Right atrium auricular region (tissue), 2 donors: ENCODE measurements around the gene ACTR8. TPM values are rescaled to one million over a fixed set of nuclear protein-coding genes. Genes with fewer than 3 reads are reported as not detected.

Source experiments
- DNase-seq: peaks from one replicate; pipeline ENCODE4 v3.0.0-alpha.2; 2019; ENCODE audit warnings: low spot score
- H3K27ac ChIP-seq, 2 donors: fragments of 200-600 bp; sonication (generic); 1 replicate in 1 of 2; 2 replicates in 1 of 2; pipeline ENCODE4 v1.5.1; 2016 to 2019
- H3K27me3 ChIP-seq, 2 donors: fragments of 200-600 bp; sonication (generic); one replicate each; pipeline versions ENCODE4 v1.5.1 to v1.6.0; 2017 to 2019
- H3K36me3 ChIP-seq: fragments of 200-600 bp; sonication (generic); one replicate; pipeline ENCODE4 v1.5.1; 2016
- H3K4me1 ChIP-seq, 2 donors: fragments of 200-600 bp; sonication (generic); one replicate each; pipeline versions ENCODE4 v1.5.1 to v1.6.0; 2017 to 2019
- H3K4me3 ChIP-seq, 2 donors: fragments of 200-600 bp; sonication (generic); 1 replicate in 1 of 2; 2 replicates in 1 of 2; pipeline ENCODE4 v1.5.1; 2017 to 2019; ENCODE audit warnings: mild to moderate bottlenecking in 1 of 2, moderate library complexity in 1 of 2
- H3K9me3 ChIP-seq, 2 donors: fragments of 200-600 bp; sonication (generic); one replicate each; pipeline ENCODE4 v1.5.1; 2019
- CTCF ChIP-seq, 2 donors: fragments of 200-600 bp; sonication (generic); IDR thresholded peaks; one replicate each; pipeline ENCODE4 v1.5.1; 2019; ENCODE audit warnings: antibody characterized with exemption in 2 of 2
- total RNA-seq, 2 donors: library from RNA; depleted of rRNA; stranded (reverse); fragments of >200 nt; gene quantifications; one replicate each; pipeline ENCODE4 v1.1.0, GENCODE V29; 2016

ACTR8 gene
- total RNA-seq, 2 donors from 2014 or later: 23.7 to 24.3 TPM

DNA sequence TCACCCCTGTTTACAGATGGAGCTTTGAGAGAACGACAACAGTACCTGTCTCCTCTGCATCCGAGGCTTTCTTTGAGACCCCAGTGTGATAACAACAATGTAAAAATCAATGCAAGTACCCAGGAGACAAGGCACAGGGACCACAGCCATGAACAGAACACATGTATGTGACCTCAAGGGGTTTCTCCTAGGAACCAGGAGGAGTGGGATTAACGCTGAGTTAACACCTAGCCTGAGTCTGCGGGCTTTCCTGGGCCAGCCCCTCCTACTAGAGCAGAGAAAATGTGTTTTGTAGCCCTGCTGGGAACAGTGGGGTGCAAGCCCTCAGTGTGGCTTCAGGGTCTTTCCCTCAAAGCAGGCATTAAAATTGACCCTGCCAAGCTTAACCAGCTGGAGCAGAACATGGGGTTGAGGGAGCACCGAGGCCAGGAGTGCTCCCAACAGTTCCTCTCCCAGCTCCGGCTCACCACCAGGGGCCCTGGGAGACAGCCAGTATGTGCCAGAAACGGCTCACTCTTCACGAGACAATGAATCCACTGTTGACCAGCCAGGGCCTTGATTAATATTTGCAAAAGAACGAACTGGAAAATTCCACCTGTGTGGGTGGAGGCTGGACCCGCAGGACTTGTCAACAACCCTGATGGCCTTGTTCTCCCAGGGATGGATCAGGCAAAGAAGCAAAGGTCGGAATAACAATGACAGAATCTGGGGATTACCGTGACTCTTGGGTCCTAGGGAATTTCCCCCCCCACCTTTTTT, 39.3 kb downstream of the ACTR8 start:
- H3K4me1 ChIP-seq: peaks cover 0 to 29% of the 10 kb centered on the region in 2 donors
- H3K9me3 ChIP-seq: no peaks in the 10 kb centered on the region
- H3K36me3 ChIP-seq: no peaks in the 10 kb centered on the region
- peak overlapping the region in 1 of 2 donors; percentile 7 for H3K27ac ChIP-seq
- TF ChIP-seq CTCF (IDR thresholded peaks at IDR 0.05): peak in 1 of 2 donors; percentile 37
- no peak for DNase-seq
- H3K27me3 ChIP-seq: no peaks in the 10 kb centered on the region
- H3K4me3 ChIP-seq: no peak overlapping the region

DNA sequence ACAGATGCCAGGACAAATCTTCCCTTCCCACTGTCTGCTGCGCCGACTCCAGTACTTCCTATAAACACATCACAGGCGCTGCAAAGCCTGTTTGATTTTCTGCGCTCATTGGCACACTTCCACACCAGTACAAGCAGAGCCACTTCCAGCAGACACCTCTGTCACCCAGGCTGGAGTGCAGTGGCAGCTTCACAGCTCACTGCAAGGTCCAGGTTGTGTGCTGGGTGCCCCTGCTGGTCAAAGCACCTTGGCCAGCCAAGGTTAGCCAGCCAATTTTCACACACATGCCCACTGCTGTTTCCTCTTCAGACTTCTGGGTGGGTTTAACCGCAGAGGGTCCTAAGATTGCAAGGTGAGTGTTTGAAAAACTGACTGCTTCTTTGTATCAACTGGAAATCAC, 40.7 kb downstream of the ACTR8 start:
- Histone ChIP-seq H3K36me3 (no peaks in the 10 kb centered on the region), H3K4me1 (peaks cover 0 to 21% of the 10 kb centered on the region in 2 donors), H3K27me3 (no peaks in the 10 kb centered on the region), H3K4me3 (no peak overlapping the region), H3K27ac (no peak overlapping the region), H3K9me3 (no peaks in the 10 kb centered on the region)
- no peak for TF ChIP-seq CTCF (IDR thresholded peaks at IDR 0.05)
- DNase-seq: no peak

DNA sequence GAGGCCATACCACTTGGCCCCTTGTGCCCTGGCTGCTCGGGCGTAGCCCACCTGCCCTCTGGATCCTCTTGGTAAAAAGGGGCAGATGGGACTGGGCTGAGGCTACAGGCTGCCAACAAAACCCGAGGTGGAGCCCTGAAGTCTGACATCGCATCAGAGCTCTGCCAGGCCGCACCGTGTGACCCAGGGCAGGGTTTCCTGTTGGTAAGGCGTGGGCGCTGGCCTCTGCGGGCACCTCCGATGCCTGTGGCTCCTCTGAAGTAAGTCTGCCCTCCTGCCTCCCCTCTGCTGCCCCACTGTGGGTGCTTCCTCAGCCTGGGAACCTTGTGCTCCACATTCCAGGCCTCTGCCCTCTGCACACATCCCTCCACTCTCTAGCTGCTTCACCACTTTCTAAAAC, 44.6 kb downstream of the ACTR8 start:
- no peak overlapping the region for H3K27ac ChIP-seq
- no peak for TF ChIP-seq CTCF (IDR thresholded peaks at IDR 0.05)

GRCh38 chr3:53836084-53836872, 45.7 kb downstream of the ACTR8 start:
- no peak for DNase-seq
- Histone ChIP-seq H3K36me3 (no peaks in the 10 kb centered on the region), H3K9me3 (no peaks in the 10 kb centered on the region), H3K4me3 (no peak overlapping the region), H3K27me3 (no peaks in the 10 kb centered on the region), H3K27ac (no peak overlapping the region), H3K4me1 (no peaks in the 10 kb centered on the region)
- TF ChIP-seq CTCF (IDR thresholded peaks at IDR 0.05): no peak

More for the DNA sequence above, 44.6 kb downstream of the ACTR8 start:
- Histone ChIP-seq H3K27me3 (no peaks in the 10 kb centered on the region), H3K9me3 (no peaks in the 10 kb centered on the region), H3K36me3 (no peaks in the 10 kb centered on the region), H3K4me3 (no peak overlapping the region), H3K4me1 (no peaks in the 10 kb centered on the region)
- DNase-seq: no peak

- H3K27ac ChIP-seq: no peak overlapping the region
- no peak overlapping the region for H3K4me3 ChIP-seq
- H3K4me1 ChIP-seq: no peaks in the 10 kb centered on the region
- DNase-seq: no peak
- H3K27me3 ChIP-seq: no peaks in the 10 kb centered on the region
- no peaks in the 10 kb centered on the region for H3K9me3 ChIP-seq
- H3K36me3 ChIP-seq: no peaks in the 10 kb centered on the region
- TF ChIP-seq CTCF (IDR thresholded peaks at IDR 0.05): no peak
Measured at GRCh38 chr3:53835257-53835656, 46.7 kb downstream of the ACTR8 start.
